Activated CD4-positive, alpha-beta memory T cell treated with anti-CD3 and anti-CD28 coated beads, Interleukin-2, amount 10 ng/mL, durations not matched to agents 7 days and 5 days (primary cell): ENCODE data around the gene MYO19. TPM values are rescaled to one million over a fixed set of nuclear protein-coding genes. Genes with fewer than 3 reads are reported as not detected.
"Not testable (repeated sequence)": the region's sequence is repeated elsewhere in the genome, so short reads cannot be mapped to it uniquely, and the experiment has no call there.

ENCODE experiments used
- CTCF ChIA-PET: fragments of 350-600 bp; sonication (Branson Sonifier 250); formaldehyde crosslinking; loops from one replicate; lab custom pipeline; 2021; ENCODE audit warnings: antibody characterized with exemption, inconsistent platforms; lab: Charles Lee
- POLR2A ChIA-PET: fragments of 350-600 bp; sonication (Branson Sonifier 250); formaldehyde crosslinking; loops from one replicate; lab custom pipeline; 2021; ENCODE audit warnings: antibody characterized with exemption; lab: Charles Lee
- DNase-seq: peaks from one replicate; pipeline ENCODE4 v3.0.0-alpha.2; 2020
- H3K27ac Mint-ChIP-seq: one replicate; pipeline ENCODE4 v1.8.0; 2021; ENCODE audit warnings: mild to moderate bottlenecking, mixed read lengths
- H3K27me3 Mint-ChIP-seq: one replicate; pipeline ENCODE4 v1.8.0; 2021; ENCODE audit warnings: mixed read lengths
- H3K36me3 Mint-ChIP-seq: one replicate; pipeline ENCODE4 v1.8.0; 2021; ENCODE audit warnings: low read depth, mixed read lengths
- H3K4me1 Mint-ChIP-seq: one replicate; pipeline ENCODE4 v1.8.0; 2021; ENCODE audit warnings: mixed read lengths
- H3K4me3 Mint-ChIP-seq: one replicate; pipeline ENCODE4 v1.8.0; 2021; ENCODE audit warnings: mild to moderate bottlenecking, mixed read lengths
- H3K9me3 Mint-ChIP-seq: one replicate; pipeline ENCODE4 v1.8.0; 2021; ENCODE audit warnings: mixed read lengths
- total RNA-seq, 2 experiments: library from RNA; stranded (reverse); gene quantifications; one replicate each; pipeline ENCODE4 v1.2.3, GENCODE V29; 2021

MYO19 gene
- total RNA-seq, 2 experiments from 2014 or later = 87.2 to 92.2 TPM

DNA sequence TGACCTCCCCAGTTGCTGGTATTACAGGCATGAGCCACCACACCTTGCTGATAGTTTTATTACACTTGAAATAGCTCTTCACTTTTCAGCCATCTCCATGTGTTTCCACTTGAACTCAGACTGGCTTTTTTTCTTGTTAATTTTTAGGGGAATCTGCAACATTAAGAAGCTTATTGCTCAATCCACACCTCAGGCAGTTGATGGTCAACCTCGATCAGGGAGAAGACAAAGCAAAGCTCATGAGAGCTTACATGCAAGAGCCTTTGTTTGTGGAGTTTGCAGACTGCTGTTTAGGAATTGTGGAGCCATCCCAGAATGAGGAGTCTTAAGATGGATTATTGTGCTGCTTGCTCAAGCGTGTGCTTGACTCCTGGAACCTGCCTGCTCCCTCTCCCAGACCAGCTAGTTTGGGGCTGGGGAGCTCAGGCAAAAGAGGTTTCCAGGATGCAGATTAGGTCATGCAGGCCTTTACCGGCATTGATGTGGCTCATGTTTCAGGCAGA is 39.5 kb downstream of the MYO19 start:
- no peaks in the 10 kb centered on the region for H3K9me3 Mint-ChIP-seq
- H3K36me3 Mint-ChIP-seq = peaks cover 54% of the 10 kb centered on the region
- CTCF ChIA-PET = interaction anchor here (0.8 kb wide), 1 partner anchor 12 kb away, joined by 4 read pairs; no protein-coding TSS in a partner anchor
- peaks cover 10% of the 10 kb centered on the region for H3K4me1 Mint-ChIP-seq
- POLR2A ChIA-PET = interaction anchor here (1.3 to 1.8 kb wide), 2 partner anchors 9 to 10 kb away, joined by 3 to 8 read pairs; partner anchors contain the start of gene ZNHIT3
- no peak overlapping the region for H3K27ac Mint-ChIP-seq
- no peaks in the 10 kb centered on the region for H3K27me3 Mint-ChIP-seq
- DNase-seq = no peak
- no peak overlapping the region for H3K4me3 Mint-ChIP-seq

DNA sequence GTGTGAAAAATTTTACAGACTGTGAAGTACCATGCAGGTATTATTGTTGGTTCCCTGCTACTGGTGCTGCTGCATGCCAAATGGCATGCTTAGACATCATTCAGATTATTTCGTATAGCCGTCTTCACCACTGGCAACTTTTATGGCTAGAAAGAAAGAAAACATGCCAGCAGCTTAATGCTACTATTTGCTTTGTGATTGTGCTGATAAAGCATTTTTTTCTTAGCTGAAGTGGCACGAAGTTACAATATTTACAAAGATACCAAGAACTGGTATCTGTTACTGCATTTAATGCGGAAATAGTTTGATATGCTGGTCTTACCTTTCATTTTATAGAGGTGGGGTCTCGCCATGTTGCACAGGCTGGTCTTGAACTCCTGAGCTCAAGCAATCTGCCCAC is 40.0 kb downstream of the MYO19 start:
- Mint-ChIP-seq H3K27ac (no peak overlapping the region), H3K27me3 (no peaks in the 10 kb centered on the region), H3K9me3 (no peaks in the 10 kb centered on the region), H3K4me1 (peaks cover 13% of the 10 kb centered on the region), H3K4me3 (no peak overlapping the region), H3K36me3 (peaks cover 59% of the 10 kb centered on the region)
- no peak for DNase-seq
- CTCF ChIA-PET = interaction anchor here (0.8 kb wide), 1 partner anchor 12 kb away, joined by 4 read pairs; no protein-coding TSS in a partner anchor
- POLR2A ChIA-PET = interaction anchor here (1.3 to 1.8 kb wide), 2 partner anchors 9 to 11 kb away, joined by 3 to 8 read pairs; partner anchors contain the start of gene ZNHIT3

DNA sequence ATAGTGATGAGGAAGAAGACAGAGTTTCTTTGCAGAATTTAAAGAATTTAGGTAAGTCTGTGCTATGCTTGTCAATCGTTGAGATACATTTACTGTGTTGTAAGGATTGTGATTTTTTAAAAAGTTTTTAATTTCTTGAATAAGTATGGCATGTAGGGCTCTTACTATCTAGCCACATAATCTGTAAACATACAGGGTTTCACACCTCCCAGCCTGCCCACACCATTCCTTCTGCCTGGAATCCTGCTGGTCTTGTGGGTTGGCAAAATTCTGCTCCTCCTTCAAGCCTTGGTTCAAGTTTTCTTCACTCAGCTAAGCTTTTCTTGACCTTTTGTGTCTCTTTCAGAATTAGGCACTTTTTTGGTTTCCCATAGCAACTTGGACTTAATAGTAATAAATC is 40.7 kb downstream of the MYO19 start:
- no peak for DNase-seq
- no peak overlapping the region for H3K4me3 Mint-ChIP-seq
- ChIA-PET CTCF (no interaction called here), POLR2A (no interaction called here)
- H3K27me3 Mint-ChIP-seq = no peaks in the 10 kb centered on the region
- H3K27ac Mint-ChIP-seq = no peak overlapping the region
- peaks cover 59% of the 10 kb centered on the region for H3K36me3 Mint-ChIP-seq
- H3K9me3 Mint-ChIP-seq = no peaks in the 10 kb centered on the region
- peaks cover 17% of the 10 kb centered on the region for H3K4me1 Mint-ChIP-seq

- peaks cover 10% of the 10 kb centered on the region for H3K27me3 Mint-ChIP-seq
- POLR2A ChIA-PET = interaction anchor here (0.8 to 2.6 kb wide), 8 partner anchors 9 to 556 kb away, joined by 3 to 21 read pairs (median 4); partner anchors contain the start of genes GGNBP2, MYO19, PIGW and RDM1
- CTCF ChIA-PET = no interaction called here
- peak within 1 kb of the TSS; percentile 96 for H3K27ac Mint-ChIP-seq
- peaks cover 22% of the 10 kb centered on the region for H3K36me3 Mint-ChIP-seq
- no peaks in the 10 kb centered on the region for H3K9me3 Mint-ChIP-seq
- peak; percentile 94 for DNase-seq
- H3K4me1 Mint-ChIP-seq = peaks cover 55% of the 10 kb centered on the region
- peak within 1 kb of the TSS; percentile 99 for H3K4me3 Mint-ChIP-seq
Measured at GRCh38 chr17:36486204-36487194, 48.2 kb downstream of the MYO19 start, which contains the start of gene ZNHIT3. Gene ZNHIT3 (plus strand): TSS chr17:36486681. CDS start chr17:36486700, 19 bp downstream.

DNA sequence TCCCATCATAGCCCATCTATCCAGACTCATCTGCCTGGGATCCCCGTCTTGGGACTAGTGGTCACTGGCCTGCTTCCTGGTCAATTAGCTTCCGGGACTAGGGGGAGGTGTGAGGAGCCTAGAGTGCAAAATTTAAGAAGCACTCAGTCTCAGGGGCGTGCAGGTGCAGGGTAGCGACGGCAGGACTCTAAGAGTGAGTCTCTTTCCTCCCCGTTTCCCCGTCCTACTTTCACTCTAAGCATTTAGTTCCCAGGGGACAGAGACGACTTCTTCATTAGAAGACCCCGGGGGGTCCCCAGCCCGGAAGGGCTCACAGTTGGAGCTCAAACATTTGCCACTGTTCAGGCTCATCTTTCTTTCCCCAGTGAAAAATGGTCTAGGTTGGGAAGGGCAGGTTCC is 48.9 kb downstream of the MYO19 start:
- H3K4me3 Mint-ChIP-seq = peak overlapping the region; percentile 99
- peaks cover 19% of the 10 kb centered on the region for H3K36me3 Mint-ChIP-seq
- peak overlapping the region; percentile 96 for H3K27ac Mint-ChIP-seq
- ChIA-PET POLR2A (interaction anchor here (0.8 to 2.6 kb wide), 8 partner anchors 9 to 555 kb away, joined by 3 to 21 read pairs (median 4); partner anchors contain the start of genes GGNBP2, MYO19, PIGW and RDM1), CTCF (no interaction called here)
- H3K9me3 Mint-ChIP-seq = no peaks in the 10 kb centered on the region
- H3K4me1 Mint-ChIP-seq = peaks cover 52% of the 10 kb centered on the region
- H3K27me3 Mint-ChIP-seq = peaks cover 13% of the 10 kb centered on the region
- DNase-seq = no peak

DNA sequence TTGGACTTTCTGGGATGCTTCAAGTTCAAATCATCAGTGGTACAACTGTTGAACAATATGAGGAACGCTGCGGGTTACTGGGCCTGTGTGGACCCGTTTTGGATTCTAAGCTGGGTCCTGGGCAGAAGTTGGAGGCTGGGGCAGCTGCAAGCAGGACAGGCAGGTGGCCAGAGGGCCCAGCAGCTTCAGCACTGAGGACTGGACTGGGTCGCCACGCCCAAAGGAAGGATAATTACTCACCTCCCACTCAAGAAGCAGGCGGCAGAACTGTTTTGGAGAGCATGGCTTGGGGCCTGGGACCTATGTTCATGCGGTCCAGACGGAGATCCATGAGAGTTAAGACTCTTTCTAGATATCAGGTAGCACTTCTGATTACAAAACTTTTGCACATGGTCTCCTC is 49.6 kb downstream of the MYO19 start:
- no peak overlapping the region for H3K27ac Mint-ChIP-seq
- ChIA-PET CTCF (no interaction called here), POLR2A (interaction anchor here (0.7 to 2.6 kb wide), 4 partner anchors 10 to 117 kb away, joined by 3 to 21 read pairs (median 6); partner anchors contain the start of genes MYO19 and PIGW)
- no peak for DNase-seq
- H3K36me3 Mint-ChIP-seq = peaks cover 16% of the 10 kb centered on the region
- H3K4me3 Mint-ChIP-seq = peak overlapping the region; percentile 99
- no peaks in the 10 kb centered on the region for H3K9me3 Mint-ChIP-seq
- H3K4me1 Mint-ChIP-seq = peaks cover 48% of the 10 kb centered on the region
- peaks cover 17% of the 10 kb centered on the region for H3K27me3 Mint-ChIP-seq

DNA sequence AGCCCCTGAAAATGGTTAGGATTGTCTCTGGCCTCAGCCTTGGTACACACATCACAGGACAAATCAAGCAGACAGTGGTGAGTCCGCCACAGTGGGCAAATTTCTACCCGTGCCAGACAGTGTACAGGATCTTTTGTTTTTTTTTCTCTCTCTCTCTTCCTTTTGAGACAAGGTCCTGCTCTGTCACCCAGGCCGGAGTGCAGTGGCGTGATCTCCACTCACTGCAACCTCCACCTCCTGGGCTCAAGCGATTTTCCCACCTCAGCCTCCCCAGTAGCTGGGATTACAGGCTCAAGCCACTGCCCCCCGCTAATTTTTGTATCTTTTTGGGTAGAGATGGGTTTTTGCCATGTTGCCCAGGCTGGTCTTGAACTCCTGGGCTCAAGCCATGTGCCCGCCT is 50.6 kb downstream of the MYO19 start:
- not testable (repeated sequence) for H3K4me3 Mint-ChIP-seq

DNA sequence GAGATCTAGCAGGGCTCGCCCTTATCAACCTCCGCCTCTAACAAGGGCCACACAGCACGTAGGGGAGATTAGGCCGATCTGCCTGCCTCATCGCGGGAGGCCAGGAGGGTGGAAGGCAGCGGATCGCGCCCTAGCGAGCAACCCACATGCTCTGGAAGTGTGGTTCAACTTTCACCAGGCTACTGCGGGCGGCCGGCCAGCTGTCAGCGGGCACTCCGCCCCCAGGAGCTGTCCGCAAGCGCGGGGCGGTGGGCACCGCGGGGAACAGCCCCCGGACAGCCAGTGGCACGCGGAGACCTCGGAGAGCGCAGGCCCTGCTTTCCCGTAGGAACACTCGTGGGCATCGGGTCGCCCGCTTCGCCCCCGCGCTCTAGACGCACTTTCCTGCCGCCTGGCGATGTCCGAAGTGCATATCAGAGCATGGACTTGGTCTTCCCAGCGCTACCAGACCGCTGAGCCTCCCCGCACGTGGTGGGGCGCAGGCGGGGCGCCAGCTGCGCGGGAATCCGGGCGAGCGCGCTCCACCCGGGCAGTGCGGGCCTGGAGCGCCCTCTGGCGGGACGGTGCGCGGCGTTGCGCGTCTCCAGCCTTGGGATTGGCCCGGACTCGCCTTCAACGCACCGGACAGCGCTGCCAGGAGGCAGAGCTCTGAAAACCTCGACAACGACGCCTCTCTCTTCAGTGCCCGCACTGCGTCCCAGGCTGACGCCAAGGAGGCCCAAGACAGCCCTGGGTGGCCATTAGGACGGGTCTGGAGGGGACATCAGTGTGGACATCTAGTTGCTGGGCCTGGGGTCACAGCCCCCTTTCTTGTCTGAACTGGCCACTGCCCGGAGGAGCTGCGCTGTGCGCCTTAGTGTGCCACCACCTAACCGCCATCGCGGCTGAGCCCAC is 51.8 kb downstream of the MYO19 start:
- ChIA-PET CTCF (interaction anchor here (0.8 to 1.6 kb wide), 9 partner anchors 8 to 513 kb away, joined by 3 to 8 read pairs (median 3); partner anchors contain the start of gene MRM1), POLR2A (interaction anchor here (0.6 to 1.0 kb wide), 2 partner anchors 51 to 1163 kb away, joined by 3 read pairs; no protein-coding TSS in a partner anchor)
- peak overlapping the region; percentile 8 for H3K4me3 Mint-ChIP-seq
- H3K27me3 Mint-ChIP-seq = peaks cover 23% of the 10 kb centered on the region
- no peak overlapping the region for H3K27ac Mint-ChIP-seq
- peaks cover 5% of the 10 kb centered on the region for H3K36me3 Mint-ChIP-seq
- H3K9me3 Mint-ChIP-seq = no peaks in the 10 kb centered on the region
- DNase-seq = peak; percentile 82
- H3K4me1 Mint-ChIP-seq = peaks cover 38% of the 10 kb centered on the region

More for the DNA sequence above, 50.6 kb downstream of the MYO19 start:
- not testable (repeated sequence) for DNase-seq, H3K36me3 Mint-ChIP-seq, H3K27ac Mint-ChIP-seq, H3K9me3 Mint-ChIP-seq
- CTCF ChIA-PET = interaction anchor here (1.4 to 1.6 kb wide), 2 partner anchors 8 to 508 kb away, joined by 5 to 8 read pairs; no protein-coding TSS in a partner anchor
- Mint-ChIP-seq H3K27me3 (peaks cover 23% of the 10 kb centered on the region), H3K4me1 (peaks cover 42% of the 10 kb centered on the region)
- POLR2A ChIA-PET = interaction anchor here (1.0 to 2.6 kb wide), 2 partner anchors 50 to 51 kb away, joined by 3 to 21 read pairs; partner anchors contain the start of genes MYO19 and PIGW

- no peaks in the 10 kb centered on the region for H3K9me3 Mint-ChIP-seq
- peaks cover 30% of the 10 kb centered on the region for H3K27me3 Mint-ChIP-seq
- H3K4me3 Mint-ChIP-seq = no peak overlapping the region
- ChIA-PET POLR2A (no interaction called here), CTCF (interaction anchor here (0.6 kb wide), 1 partner anchor 534 kb away, joined by 3 read pairs; no protein-coding TSS in a partner anchor)
- H3K27ac Mint-ChIP-seq = no peak overlapping the region
- no peak for DNase-seq
- peaks cover 30% of the 10 kb centered on the region for H3K4me1 Mint-ChIP-seq
- peaks cover 2% of the 10 kb centered on the region for H3K36me3 Mint-ChIP-seq
Measured at GRCh38 chr17:36481829-36482228, 52.8 kb downstream of the MYO19 start.

GRCh38 chr17:36475346-36475970 is 59.2 kb downstream of the MYO19 start:
- DNase-seq = no peak
- H3K4me1 Mint-ChIP-seq = no peaks in the 10 kb centered on the region
- CTCF ChIA-PET = no interaction called here

GRCh38 chr17:36474571-36474970 is 60.1 kb downstream of the MYO19 start:
- Mint-ChIP-seq H3K4me3 (no peak overlapping the region), H3K9me3 (no peaks in the 10 kb centered on the region), H3K4me1 (no peaks in the 10 kb centered on the region), H3K36me3 (no peaks in the 10 kb centered on the region), H3K27me3 (peaks cover 36% of the 10 kb centered on the region), H3K27ac (no peak overlapping the region)
- ChIA-PET POLR2A (no interaction called here), CTCF (interaction anchor here (0.8 kb wide), 1 partner anchor 9 kb away, joined by 3 read pairs; no protein-coding TSS in a partner anchor)
- DNase-seq = no peak

More at GRCh38 chr17:36475346-36475970, 59.2 kb downstream of the MYO19 start:
- peaks cover 39% of the 10 kb centered on the region for H3K27me3 Mint-ChIP-seq
- no peaks in the 10 kb centered on the region for H3K9me3 Mint-ChIP-seq
- no peaks in the 10 kb centered on the region for H3K36me3 Mint-ChIP-seq
- POLR2A ChIA-PET = interaction anchor here (1.6 kb wide), 1 partner anchor 10 kb away, joined by 4 read pairs; no protein-coding TSS in a partner anchor
- H3K4me3 Mint-ChIP-seq = no peak overlapping the region
- no peak overlapping the region for H3K27ac Mint-ChIP-seq
